Activated effector memory CD4-positive, alpha-beta T cell treated with Interleukin-2 at 50 U/mL for 16 hours (primary cell): ENCODE data around the gene NPIPB9.
"Not testable (repeated sequence)": the region's sequence is repeated elsewhere in the genome, so short reads cannot be mapped to it uniquely, and the experiment has no call there.

Experiments used
- DNase-seq: peaks from one replicate; pipeline ENCODE4 v3.0.0-alpha.2; 2020

NPIPB9 gene

GRCh38 chr16:28751487-28751886 is at the start of gene NPIPB9:
Gene NPIPB9 (plus strand): TSS chr16:28751787.
- DNase-seq: not testable (repeated sequence)

GRCh38 chr16:28704246-28704645 is 47.3 kb upstream of the NPIPB9 start:
- DNase-seq: not testable (repeated sequence)

GRCh38 chr16:28711220-28712083 is 40.1 kb upstream of the NPIPB9 start, which contains the start of gene EIF3C:
Gene EIF3C (plus strand): TSS chr16:28711464. CDS start chr16:28711687, 223 bp downstream.
- not testable (repeated sequence) for DNase-seq

DNA sequence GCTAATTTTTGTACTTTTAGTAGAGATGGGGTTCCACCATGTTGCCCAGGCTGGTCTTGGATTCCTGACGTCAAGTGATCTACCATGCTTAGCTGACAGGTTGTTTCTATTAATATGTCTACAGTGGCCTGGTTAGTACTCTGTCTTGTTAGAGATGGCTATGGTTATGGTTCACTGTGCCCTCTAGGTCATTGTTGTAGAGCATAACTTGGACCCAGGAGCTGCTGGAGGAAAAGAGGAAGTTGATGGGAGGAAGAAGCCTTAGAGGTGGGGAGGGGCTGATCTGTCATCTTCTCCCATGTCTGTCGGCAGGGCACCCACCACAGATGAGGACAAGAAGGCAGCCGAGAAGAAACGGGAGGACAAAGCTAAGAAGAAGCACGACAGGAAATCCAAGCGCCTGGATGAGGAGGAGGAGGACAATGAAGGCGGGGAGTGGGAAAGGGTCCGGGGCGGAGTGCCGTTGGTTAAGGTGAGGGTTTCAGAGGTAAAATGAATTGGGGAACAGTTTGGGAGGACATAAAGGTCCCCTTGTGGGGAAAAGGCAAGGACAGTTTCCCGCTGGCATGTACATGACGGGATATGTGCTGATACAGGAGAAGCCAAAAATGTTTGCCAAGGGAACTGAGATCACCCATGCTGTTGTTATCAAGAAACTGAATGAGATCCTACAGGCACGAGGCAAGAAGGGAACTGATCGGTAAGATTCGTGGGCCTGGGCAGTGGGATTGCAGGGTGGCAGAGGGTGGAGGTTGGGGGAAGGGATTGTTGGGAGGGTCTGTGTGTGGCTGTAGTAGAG is 28.5 kb upstream of the NPIPB9 start:
- not testable (repeated sequence) for DNase-seq

DNA sequence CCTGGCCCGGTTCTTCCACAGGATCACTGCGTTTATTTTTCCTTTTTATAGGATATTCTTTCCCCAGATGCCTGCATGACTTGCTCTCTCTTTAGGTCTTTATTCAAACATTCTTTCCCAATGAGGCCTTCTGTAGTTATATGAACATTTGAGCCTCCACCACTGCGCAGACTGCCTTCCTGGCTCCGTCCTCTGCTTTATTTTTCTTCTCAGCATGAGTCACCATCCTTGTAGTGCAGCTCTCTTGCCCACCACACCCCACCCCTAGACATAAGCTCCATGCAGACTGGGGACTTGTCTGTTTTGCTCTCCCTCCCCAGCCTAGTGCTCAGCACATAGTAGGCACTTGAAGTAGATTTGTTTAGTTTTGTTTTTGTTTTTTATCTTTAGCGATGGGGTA is 20.3 kb upstream of the NPIPB9 start:
- not testable (repeated sequence) for DNase-seq

DNA sequence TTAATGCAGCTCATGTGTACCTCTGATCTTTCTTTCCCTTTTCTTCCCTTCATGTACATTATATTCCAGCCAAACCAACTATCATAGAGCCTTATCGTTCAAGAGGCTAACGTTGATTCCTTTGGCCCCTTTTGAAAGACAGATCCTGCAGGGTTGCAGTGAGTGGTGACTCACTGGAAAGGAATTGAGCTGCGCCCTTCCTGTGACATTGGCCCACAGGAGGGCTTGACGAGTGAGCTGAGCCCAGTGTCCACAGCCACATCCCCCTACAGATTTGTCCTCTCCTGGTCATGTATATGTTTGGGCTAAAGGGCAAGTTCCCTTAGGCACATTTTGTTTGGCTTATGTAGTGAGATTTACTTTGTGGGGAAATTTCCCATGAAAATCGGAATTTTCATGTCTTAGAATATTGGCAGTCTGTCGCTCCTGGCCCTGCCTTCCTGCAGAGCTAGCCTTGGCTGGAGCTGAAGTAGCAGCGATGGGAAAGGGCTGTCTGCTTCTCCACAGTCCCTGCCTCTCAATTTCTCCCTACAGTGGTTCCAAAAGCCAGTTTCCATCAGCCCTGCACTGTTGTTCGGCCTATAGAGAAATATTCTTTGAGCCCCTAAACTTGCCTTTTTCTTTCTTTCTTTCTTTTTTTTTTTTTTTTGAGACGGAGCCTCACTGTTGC is 19.0 kb upstream of the NPIPB9 start:
- DNase-seq: not testable (repeated sequence)

- not testable (repeated sequence) for DNase-seq
These were observed 11.8 kb upstream of the NPIPB9 start for GRCh38 chr16:28739787-28740186.

GRCh38 chr16:28740631-28741030 is 11.0 kb upstream of the NPIPB9 start:
- DNase-seq: not testable (repeated sequence)

- DNase-seq: not testable (repeated sequence)
These were observed 10.3 kb upstream of the NPIPB9 start for GRCh38 chr16:28741295-28741694.

DNA sequence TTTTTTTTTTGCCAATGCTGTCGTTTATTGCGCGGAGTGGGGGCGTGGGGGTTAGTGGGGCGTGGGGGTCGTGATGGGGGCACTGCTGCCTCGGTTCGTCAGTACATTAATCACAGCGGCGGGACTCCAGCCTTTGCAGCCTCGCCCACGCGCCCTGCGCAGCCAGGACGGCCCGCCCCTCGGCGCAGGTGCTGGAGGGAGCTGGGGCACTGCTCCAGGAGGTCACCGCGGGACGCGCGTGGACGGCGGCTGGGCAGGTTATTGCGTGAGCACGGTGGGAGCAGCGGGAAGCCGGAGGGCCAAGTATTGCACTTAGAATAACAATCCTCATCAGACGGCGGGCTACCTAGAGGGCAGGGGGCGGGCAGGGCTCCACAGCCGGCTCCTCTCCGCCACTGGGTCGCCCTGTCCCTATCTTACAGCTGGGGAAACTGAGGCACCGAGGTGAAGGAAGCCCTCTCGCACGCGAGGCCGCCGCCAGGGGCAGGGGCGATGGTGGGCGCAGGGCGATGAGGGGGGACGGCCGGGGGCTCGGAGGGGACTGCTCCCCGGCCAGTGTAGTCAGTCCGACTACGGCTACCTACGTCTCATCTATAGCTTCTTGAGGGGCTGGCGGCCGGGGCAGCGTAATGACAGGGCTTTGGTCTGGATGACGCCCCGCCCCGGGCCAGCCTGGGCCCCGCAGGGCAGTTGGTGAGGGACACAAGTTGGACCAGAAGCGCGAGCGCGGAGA is 4.8 kb upstream of the NPIPB9 start:
- not testable (repeated sequence) for DNase-seq

DNA sequence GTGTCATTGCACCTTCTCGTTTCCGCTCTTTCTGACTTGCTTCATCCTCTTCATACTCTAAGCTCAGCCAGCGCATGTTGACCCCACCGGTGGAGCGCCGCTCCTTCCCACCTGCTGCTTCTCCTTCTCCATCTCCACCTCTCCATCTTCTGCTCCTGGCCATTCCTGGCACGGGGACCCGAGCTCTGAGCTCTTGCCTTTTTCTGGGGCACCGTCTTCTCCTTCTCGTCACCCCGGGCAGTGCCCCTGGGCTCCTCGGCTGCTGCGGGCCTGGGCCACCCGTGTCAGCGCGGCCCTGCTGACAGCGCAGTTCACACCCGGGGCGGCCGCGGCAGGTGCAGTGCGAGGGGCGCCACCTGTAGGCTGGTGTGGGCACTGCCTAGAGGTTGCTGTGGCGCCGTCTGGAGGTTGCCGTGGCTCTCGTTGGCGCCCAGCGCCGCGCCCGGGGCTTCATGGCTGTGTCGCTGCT is 1.6 kb upstream of the NPIPB9 start:
- DNase-seq: peak; percentile 42

GRCh38 chr16:28750469-28751067 is 1.0 kb upstream of the NPIPB9 start:
- DNase-seq: not testable (repeated sequence)

DNA sequence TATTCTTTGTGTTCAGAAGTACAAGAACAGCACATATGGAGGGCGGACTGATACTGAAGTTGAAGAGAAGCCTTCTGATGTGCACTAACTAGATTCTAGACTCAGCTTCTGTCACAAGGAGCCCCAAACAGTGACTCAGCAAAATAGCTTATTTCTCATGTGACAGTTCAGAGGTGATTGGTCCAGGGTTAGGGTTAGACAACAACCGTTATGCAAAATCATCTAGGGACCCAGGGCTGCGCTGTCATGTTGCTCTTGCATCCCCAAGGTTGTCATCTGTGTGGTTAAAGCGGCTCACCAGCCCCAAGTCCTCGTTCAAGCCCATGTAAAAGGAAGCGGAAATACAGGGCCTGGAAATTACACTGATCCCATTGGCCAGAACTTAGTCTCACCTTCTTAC is 30.1 kb downstream of the NPIPB9 start:
- DNase-seq: not testable (repeated sequence)

DNA sequence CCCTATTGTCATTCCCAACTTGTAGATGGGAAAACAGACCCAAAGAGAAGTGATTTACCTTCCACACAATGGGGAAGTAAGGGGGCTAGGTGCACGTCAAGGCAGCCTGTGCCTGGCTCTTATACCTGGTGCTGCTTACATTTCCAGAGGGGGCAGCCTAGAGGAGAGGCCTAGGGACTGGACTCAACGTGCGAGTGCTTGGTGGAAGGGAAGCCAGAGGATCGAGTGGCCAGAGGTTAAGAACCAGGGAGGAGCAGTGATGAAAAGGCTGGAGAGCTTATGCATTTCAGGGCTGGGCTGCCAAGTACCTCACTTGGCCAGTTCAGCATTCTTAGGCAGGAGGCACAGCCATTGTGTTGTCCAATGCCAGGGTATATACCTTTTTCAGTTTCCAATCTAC is 30.8 kb downstream of the NPIPB9 start:
- not testable (repeated sequence) for DNase-seq

GRCh38 chr16:28802235-28803019 is 50.8 kb downstream of the NPIPB9 start:
- DNase-seq: peak; percentile 49

DNA sequence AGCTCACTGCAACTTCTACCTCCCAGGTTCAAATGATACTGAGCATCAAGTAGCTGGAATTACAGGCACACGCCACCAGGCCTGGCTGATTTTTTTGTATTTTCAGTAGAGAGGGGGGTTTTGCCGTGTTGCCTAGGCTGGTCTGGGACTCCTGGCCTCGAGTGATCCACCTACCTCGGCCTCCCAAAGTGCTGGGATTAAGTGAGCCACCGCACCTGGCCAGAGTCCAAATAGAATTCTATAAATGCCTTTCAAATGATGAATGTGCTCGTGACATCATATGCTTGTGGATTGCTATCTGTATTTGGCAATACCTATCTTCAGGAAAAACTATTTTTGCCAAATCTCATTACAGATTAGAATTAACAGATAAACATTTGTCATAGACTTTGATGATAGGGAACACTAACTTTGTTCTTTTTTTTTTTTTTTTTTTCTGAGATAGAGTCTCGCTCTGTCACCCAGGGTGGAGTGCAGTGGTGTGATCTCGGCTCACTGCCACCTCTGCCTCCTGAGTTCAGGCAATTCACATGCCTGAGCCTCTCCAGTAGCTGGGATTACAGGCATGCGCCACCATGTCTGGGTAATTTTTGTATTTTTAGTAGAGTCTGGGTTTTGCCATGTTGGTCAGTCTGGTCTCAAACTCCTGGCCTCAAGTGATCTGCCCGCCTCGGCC is 56.0 kb downstream of the NPIPB9 start:
- DNase-seq: not testable (repeated sequence)

- no peak for DNase-seq
These were observed 68.4 kb downstream of the NPIPB9 start for GRCh38 chr16:28820016-28820415.

DNA sequence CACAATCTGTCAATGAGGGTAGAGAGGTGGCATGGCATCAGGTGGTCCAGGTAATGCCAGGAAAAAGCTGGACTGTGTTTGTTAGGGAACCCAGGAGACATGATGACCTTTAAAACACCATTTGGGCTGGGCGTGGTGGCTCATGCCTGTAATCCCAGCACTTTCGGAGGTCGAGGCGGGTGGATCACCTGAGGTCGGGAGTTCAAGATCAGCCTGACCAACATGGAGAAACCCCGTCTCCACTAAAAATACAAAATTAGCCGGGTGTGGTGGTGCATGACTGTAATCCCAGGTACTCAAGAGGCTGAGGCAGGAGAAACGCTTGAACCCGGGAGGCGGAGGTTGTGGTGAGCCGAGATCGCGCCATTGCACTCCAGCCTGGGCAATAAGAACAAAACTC is 69.0 kb downstream of the NPIPB9 start:
- not testable (repeated sequence) for DNase-seq

GRCh38 chr16:28821874-28822519 is 70.4 kb downstream of the NPIPB9 start:
- DNase-seq: no peak
